Spleen (tissue), 11 donors: ENCODE measurements around the gene STARD13. TPM values are rescaled to one million over a fixed set of nuclear protein-coding genes. Genes with fewer than 3 reads are reported as not detected.

Source experiments
- DNase-seq: peaks from one replicate; pipeline ENCODE4 v3.0.0-alpha.2; 2020
- H3K27ac ChIP-seq, 8 donors: fragments of 200-600 bp; sonication (generic) in 7 of 8; 1 replicate in 4 of 8; 2 replicates in 4 of 8; pipeline versions ENCODE4 v1.5.0 to v1.8.0; 2016 to 2021; ENCODE audit warnings: inconsistent platforms in 4 of 8, mild to moderate bottlenecking in 4 of 8, moderate library complexity in 1 of 8
- H3K27me3 ChIP-seq, 7 donors: fragments of 200-600 bp; sonication (generic) in 6 of 7; replicated peaks in 1 of 7; 1 replicate in 4 of 7; 2 replicates in 3 of 7; pipeline versions ENCODE4 v1.5.0 to v1.8.0; 2016 to 2021; ENCODE audit warnings: inconsistent platforms in 3 of 7, mild to moderate bottlenecking in 1 of 7
- H3K36me3 ChIP-seq, 6 donors: fragments of 200-600 bp; sonication (generic) in 5 of 6; 1 replicate in 4 of 6; 2 replicates in 2 of 6; pipeline versions ENCODE4 v1.5.0 to v1.8.0; 2016 to 2021; ENCODE audit warnings: inconsistent platforms in 2 of 6
- H3K4me1 ChIP-seq, 6 donors: fragments of 200-600 bp; sonication (generic) in 5 of 6; 1 replicate in 3 of 6; 2 replicates in 3 of 6; pipeline versions ENCODE4 v1.5.0 to v1.8.0; 2016 to 2021; ENCODE audit warnings: inconsistent platforms in 3 of 6
- H3K4me3 ChIP-seq, 8 donors: fragments of 200-600 bp; sonication (generic) in 7 of 8; 1 replicate in 4 of 8; 2 replicates in 4 of 8; pipeline versions ENCODE4 v1.5.0 to v1.8.0; 2016 to 2021; ENCODE audit warnings: inconsistent platforms in 4 of 8, mild to moderate bottlenecking in 4 of 8, moderate library complexity in 2 of 8
- H3K9me3 ChIP-seq, 8 donors: fragments of 200-600 bp; sonication (generic) in 7 of 8; 1 replicate in 4 of 8; 2 replicates in 4 of 8; pipeline versions ENCODE4 v1.5.0 to v1.8.0; 2016 to 2021; ENCODE audit warnings: inconsistent platforms in 4 of 8
- POLR2A ChIP-seq, 3 donors: fragments of 450-650 bp; IDR thresholded peaks; one replicate each; pipeline ENCODE4 v1.5.1; 2017; ENCODE audit warnings: antibody characterized with exemption in 3 of 3, mild to moderate bottlenecking in 1 of 3
- POLR2AphosphoS5 ChIP-seq, 3 donors: sonication (generic); formaldehyde crosslinking; IDR thresholded peaks; one replicate each; pipeline ENCODE4 v1.5.1; 2017; ENCODE audit warnings: antibody characterized with exemption in 3 of 3
- WGBS, 5 donors: extraction: QIAGEN DNeasy Blood & Tissue Kit in 3 of 5; methylation state at CpG; one replicate each; pipeline versions ENCODE4 v1.1.5 to v1.1.7; 2013 to 2018; 5-methylcytosine and 5-hydroxymethylcytosine counted together
- intact Hi-C: fragments of 100-400 bp; cut with DNase I; formaldehyde crosslinking; loops from one replicate; pipeline ENCODE4 v1.15.0; 2023; ENCODE audit warnings: low total_unique reads
- polyA plus RNA-seq, 3 donors: library from polyadenylated mRNA; stranded (reverse); fragments of 200-250 nt; gene quantifications; one replicate each; pipeline ENCODE4 v1.2.1, GENCODE V29; 2013
- total RNA-seq, 7 donors: library from RNA; depleted of rRNA in 3 of 7; stranded (reverse); fragments of >200 nt in 3 of 7; fragmentation: NEBNext Ultra II Directional in 4 of 7; extraction: Animal tissue kit (Norgen Biotek cat#: 25700) in 4 of 7; gene quantifications; one replicate each; pipeline versions ENCODE4 v1.1.0 to v1.2.1, GENCODE V29; 2016 to 2021
- TF ChIP-seq, protein P1 (sequence below), 11 experiments: fragments of 200-600 bp in 7 of 11; fragments of 450-650 bp in 4 of 11; sonication (generic) in 4 of 11; IDR thresholded peaks in 8 of 11; conservative IDR thresholded peaks in 3 of 11; 1 replicate in 7 of 11; 2 replicates in 4 of 11; pipeline versions ENCODE4 v1.4.0 to v1.8.0; 2016 to 2021; ENCODE audit warnings: antibody characterized with exemption in 11 of 11, inconsistent platforms in 4 of 11, mild to moderate bottlenecking in 1 of 11
- donor health status: healthy with polysubstance abuse.
- donor health status: DM: no; HTN: no; CAD: no; lungs with moderate emphysema.
- donor health status: DM: no; HTN: no; CAD: no.
- donor health status: Bipolar disorder and iron deficiency.
- donor health status: healthy.
- donor health status: DM: no; HTN: no; CAD: no.
- donor health status: DM: yes; HTN: yes; CAD: no.

STARD13 gene
- total and polyA plus RNA-seq, 10 donors, result 1.4 to 58.1 (median 26.7) TPM

DNA sequence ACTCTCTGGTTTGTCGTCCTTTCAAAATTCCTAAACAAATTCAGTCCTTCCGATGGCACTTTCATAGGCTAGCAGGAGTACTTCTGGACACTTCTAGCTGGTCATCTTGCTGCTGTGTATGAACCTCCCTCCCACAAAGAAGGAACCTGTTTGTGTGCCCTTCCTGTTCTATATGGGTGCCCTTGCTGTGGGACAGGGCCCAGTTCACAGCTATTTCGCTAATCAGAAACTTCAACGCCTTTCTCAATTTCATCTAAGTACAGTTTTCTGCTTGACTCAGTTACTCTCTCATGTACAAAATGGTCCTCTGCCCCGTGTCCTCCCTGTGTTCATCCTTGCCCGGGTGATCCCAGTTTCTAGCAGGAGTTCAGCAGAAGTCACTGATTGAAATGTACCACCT is 96.1 kb downstream of the STARD13 start:
- H3K4me1 ChIP-seq, result peaks cover 0 to 48% (median 16%) of the 10 kb centered on the region in 6 donors

DNA sequence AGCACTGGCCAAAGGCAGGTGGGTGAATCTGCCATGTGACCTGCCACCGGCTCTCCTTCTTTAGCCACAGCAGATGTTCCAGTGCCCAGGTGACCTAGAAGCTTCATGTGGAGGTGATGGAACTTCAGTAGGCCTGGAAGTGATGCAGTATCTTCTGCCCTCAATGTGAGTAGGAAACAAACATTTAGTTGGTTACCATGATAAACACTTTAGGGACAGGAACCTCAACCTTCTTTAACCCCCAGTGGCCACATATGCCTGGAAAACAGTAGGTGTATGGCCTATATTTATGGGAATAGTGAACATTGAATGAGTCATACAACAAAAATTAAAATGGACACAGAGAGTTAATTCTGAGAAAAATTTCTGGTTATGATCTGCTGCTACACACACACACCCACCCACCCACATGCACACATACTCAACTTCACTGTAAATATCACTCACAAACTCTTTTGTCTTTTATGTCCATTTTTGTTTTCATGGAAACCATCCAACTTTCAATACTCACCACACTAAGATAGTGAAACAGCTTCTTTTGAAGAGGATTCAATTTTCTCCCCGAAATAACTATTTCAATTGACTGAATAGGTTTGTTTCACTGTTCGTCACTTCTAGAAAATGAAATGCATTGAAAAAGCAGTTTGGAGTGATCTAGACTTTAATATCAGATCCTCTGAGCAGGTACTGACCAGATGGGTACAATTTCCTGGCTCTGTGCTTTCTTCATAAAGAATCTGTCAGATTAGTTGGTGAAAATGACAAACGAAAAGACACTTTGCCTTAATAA is 97.3 kb downstream of the STARD13 start:
- H3K9me3 ChIP-seq, result no peaks in the 10 kb centered on the region
- no peaks in the 10 kb centered on the region for H3K27me3 ChIP-seq
- H3K4me3 ChIP-seq, result no peak overlapping the region
- 60 to 86% (median 78%) methylated on average over 4 of the region's 4 CpGs for WGBS, 5 donors
- TF ChIP-seq, protein P1, sequence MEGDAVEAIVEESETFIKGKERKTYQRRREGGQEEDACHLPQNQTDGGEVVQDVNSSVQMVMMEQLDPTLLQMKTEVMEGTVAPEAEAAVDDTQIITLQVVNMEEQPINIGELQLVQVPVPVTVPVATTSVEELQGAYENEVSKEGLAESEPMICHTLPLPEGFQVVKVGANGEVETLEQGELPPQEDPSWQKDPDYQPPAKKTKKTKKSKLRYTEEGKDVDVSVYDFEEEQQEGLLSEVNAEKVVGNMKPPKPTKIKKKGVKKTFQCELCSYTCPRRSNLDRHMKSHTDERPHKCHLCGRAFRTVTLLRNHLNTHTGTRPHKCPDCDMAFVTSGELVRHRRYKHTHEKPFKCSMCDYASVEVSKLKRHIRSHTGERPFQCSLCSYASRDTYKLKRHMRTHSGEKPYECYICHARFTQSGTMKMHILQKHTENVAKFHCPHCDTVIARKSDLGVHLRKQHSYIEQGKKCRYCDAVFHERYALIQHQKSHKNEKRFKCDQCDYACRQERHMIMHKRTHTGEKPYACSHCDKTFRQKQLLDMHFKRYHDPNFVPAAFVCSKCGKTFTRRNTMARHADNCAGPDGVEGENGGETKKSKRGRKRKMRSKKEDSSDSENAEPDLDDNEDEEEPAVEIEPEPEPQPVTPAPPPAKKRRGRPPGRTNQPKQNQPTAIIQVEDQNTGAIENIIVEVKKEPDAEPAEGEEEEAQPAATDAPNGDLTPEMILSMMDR (IDR thresholded peaks at IDR 0.05 in 8 of 11, conservative IDR thresholded peaks at IDR 0.05 in 3 of 11), result no peak
- no peak for TF ChIP-seq POLR2A (IDR thresholded peaks at IDR 0.05)
- no peak for TF ChIP-seq POLR2AphosphoS5 (IDR thresholded peaks at IDR 0.05)
- H3K36me3 ChIP-seq, result no peaks in the 10 kb centered on the region
- peak overlapping the region in 7 of 8 donors; percentile 5 to 59 (median 40) for H3K27ac ChIP-seq
- intact Hi-C loops, result no loop called here
- DNase-seq, result no peak
- peaks cover 0 to 41% (median 11%) of the 10 kb centered on the region in 6 donors for H3K4me1 ChIP-seq

More for the DNA sequence above, 96.1 kb downstream of the STARD13 start:
- no peak for DNase-seq
- intact Hi-C loops, result no loop called here
- WGBS, 5 donors, result 83 to 87% (median 84%) methylated on average over 6 of the region's 6 CpGs
- H3K9me3 ChIP-seq, result no peaks in the 10 kb centered on the region
- no peaks in the 10 kb centered on the region for H3K27me3 ChIP-seq
- peak overlapping the region in 7 of 8 donors; percentile 3 to 59 (median 40) for H3K27ac ChIP-seq
- no peak overlapping the region for H3K4me3 ChIP-seq
- no peak for TF ChIP-seq POLR2A (IDR thresholded peaks at IDR 0.05)
- no peak for TF ChIP-seq POLR2AphosphoS5 (IDR thresholded peaks at IDR 0.05)
- TF ChIP-seq, protein P1 (IDR thresholded peaks at IDR 0.05 in 8 of 11, conservative IDR thresholded peaks at IDR 0.05 in 3 of 11), result no peak
- no peaks in the 10 kb centered on the region for H3K36me3 ChIP-seq

DNA sequence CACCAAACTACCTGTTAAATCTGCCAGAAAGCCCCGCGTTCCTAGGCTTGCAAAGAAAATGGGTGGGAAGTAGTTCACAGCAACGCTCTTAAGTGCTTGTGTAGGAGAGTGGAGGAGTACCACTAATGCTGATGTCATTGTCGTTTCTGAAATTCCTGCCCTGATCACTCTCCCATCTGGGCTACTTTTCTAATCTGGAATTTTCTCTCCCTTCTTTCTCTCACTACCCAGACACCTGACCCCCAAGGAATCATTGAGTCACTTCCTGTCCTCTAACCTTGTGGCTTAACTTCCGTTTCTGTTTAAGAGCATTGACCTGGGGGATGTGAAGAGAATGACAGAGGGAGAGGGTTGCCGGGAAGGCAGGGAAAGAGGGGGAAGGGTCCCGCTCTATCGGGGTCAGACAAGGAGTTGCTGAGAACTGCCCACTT is 98.7 kb downstream of the STARD13 start:
- DNase-seq, result no peak
- no peaks in the 10 kb centered on the region for H3K36me3 ChIP-seq

DNA sequence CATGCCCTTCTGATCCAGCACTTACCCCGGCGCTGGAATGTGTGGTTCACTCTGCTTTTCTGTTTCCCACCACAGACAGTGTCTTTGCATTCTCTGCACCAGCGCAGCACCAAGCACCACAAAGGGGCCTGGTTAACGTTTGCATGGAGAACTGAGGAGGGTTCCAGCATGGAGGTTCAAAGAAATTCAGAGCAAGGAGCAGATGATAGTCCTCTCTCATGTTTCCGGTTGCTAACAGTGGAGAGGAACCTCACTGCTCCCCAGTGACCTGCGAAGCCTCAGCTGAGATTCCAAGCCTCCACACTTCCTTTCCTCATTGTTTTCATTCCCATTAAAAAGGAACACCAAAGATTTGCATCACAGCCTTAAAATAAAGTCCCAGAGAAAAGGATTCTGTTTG is 99.7 kb downstream of the STARD13 start:
- intact Hi-C loops, result no loop called here
- Histone ChIP-seq H3K4me1 (peaks cover 0 to 38% (median 9%) of the 10 kb centered on the region in 6 donors), H3K27ac (peak overlapping the region in 5 of 8 donors; percentile 28 to 50 (median 34)), H3K27me3 (no peaks in the 10 kb centered on the region), H3K36me3 (no peaks in the 10 kb centered on the region), H3K4me3 (no peak overlapping the region), H3K9me3 (no peaks in the 10 kb centered on the region)
- TF ChIP-seq POLR2A (IDR thresholded peaks at IDR 0.05), result no peak
- TF ChIP-seq POLR2AphosphoS5 (IDR thresholded peaks at IDR 0.05), result no peak
- TF ChIP-seq, protein P1 (IDR thresholded peaks at IDR 0.05 in 8 of 11, conservative IDR thresholded peaks at IDR 0.05 in 3 of 11), result no peak
- WGBS, 5 donors, result 71 to 87% (median 83%) methylated on average over 6 of the region's 6 CpGs
- DNase-seq, result no peak

More for the DNA sequence above, 98.7 kb downstream of the STARD13 start:
- H3K4me3 ChIP-seq, result no peak overlapping the region
- intact Hi-C loops, result no loop called here
- TF ChIP-seq POLR2AphosphoS5 (IDR thresholded peaks at IDR 0.05) (peak in 1 of 3 donors; percentile 72), POLR2A (IDR thresholded peaks at IDR 0.05) (no peak)
- 42 to 49% (median 47%) methylated on average over 8 of the region's 8 CpGs for WGBS, 5 donors
- H3K27ac ChIP-seq, result peak overlapping the region in 5 of 8 donors; percentile 28 to 50 (median 34)
- H3K9me3 ChIP-seq, result no peaks in the 10 kb centered on the region
- no peaks in the 10 kb centered on the region for H3K27me3 ChIP-seq
- H3K4me1 ChIP-seq, result peaks cover 0 to 38% (median 9%) of the 10 kb centered on the region in 6 donors
